Activated CD4-positive, alpha-beta T cell treated with anti-CD3 and anti-CD28 coated beads, Interleukin-2, amount 50 U/mL, for 24 hours (primary cell): ENCODE measurements around the gene VEPH1.
"Not testable (repeated sequence)": the region's sequence is repeated elsewhere in the genome, so short reads cannot be mapped to it uniquely, and the experiment has no call there.

Experiments used
- DNase-seq, 2 donors: peaks; one replicate each; pipeline ENCODE4 v3.0.0-alpha.2; 2020; ENCODE audit warnings: low read depth in 1 of 2, low spot score in 1 of 2

The VEPH1 gene

DNA sequence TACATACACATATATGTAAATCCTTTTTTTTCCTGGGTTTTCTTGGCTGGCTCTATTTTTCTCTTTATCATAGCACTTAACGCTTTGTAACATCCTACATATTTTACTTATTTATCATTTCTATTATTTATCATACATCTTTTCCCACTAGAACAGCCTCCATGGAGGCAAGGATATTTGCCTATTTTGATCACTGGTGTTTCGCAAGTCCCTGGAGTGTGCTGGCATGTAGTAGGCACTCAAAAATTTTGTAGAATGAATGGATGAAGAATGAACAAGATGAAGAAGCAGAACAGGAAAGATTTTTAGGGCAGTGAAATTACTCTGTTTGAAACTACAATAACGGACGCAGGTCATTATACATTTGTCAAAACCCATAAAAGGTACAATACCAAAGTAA lies 149.6 kb downstream of the VEPH1 start:
- DNase-seq = no peak

DNA sequence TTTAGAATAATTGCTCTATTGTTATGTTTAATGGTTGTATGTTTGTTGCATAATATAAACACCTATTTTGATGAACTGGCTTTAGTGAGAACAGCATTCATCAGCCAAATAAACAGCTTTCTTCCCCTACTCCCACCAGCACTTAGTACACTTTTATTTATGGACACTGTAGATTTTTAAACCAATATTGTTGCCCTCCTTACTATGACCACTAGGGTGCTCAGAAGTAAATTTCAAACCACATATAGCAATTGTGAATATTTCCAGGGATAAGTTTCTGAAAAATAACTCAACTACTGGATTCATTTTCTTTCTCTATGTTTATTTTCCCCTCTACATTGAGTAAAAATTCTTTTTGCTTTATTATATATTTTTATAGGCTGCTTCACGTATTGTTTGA lies 151.2 kb downstream of the VEPH1 start:
- DNase-seq = no peak

DNA sequence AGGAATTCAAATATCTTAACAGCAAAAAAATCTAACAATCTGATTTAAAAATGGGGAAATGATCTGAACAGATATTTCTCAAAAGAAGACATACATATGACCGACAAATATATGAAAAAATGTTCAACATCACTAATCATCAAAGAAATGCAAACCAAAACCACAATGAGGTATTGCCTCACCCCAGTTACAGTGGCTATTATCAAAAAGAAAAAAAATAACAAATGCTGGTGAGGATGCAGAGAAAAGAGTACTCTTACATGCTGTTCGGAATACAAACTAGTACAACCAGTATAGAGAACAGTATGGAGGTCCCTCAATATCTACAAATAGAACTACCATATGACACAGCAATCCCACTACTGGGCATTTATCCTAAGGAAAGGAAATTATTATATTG lies 152.6 kb downstream of the VEPH1 start:
- not testable (repeated sequence) for DNase-seq

DNA sequence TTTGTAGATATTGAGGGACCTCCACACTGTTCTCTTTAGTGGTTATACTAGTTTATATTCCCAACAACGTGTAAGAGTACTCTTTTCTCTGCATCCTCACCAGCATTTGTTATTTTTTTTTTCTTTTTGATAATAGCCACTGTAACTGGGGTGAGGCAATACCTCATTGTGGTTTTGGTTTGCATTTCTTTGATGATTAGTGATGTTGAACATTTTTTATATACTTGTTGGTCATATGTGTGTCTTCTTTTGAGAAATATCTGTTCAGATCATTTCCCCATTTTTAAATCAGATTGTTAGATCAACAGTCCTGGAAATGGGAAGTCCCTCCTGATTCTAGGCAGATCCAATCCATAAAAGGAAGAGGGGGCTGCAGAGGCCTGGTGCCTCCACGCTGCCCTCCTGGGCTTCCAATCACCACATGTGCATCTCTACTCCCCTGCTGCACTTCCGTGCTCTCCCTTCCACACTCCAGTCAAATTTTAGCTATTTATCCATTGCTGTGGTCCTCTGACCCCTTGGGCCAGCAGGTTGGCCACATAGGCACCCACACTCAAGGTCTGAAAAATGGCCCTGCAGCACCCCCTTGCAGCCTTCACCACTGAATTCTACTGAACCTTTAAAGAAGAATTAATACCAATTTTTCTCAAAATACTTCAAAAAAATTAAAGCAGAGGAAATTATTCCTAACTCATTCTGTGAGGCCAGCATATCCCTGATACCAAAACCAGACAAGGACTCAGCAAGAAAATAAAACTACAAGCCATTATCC lies 154.7 kb downstream of the VEPH1 start:
- not testable (repeated sequence) for DNase-seq

DNA sequence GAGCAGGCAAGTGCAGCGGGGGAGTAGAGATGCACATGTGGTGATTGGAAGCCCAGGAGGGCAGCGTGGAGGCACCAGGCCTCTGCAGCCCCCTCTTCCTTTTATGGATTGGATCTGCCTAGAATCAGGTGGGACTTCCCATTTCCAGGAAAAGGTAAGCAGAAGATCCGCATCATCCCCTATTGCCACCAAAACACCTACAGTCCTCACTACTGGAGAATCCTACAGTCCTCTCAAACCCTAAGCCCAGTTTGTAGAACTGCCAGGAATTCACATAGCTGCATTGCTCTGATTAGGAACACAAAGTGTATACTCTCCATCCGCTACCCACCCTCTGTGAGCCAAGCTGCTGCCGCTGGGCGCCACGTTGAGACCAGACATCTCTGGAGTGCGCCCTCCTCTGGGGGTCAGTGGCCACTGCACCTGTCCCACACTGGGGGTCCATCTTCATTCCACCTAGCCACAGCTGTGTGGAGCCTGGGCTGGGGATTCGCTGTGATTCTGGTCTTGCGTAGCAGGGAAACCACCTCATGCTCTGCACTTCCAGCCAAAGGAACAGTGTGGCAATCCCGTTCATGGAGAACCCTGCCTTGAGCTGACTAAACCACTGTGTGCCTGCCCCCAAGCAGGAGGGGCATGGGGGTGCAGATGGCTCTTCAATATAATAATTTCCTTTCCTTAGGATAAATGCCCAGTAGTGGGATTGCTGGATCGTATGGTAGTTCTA lies 155.5 kb downstream of the VEPH1 start:
- DNase-seq = no peak

DNA sequence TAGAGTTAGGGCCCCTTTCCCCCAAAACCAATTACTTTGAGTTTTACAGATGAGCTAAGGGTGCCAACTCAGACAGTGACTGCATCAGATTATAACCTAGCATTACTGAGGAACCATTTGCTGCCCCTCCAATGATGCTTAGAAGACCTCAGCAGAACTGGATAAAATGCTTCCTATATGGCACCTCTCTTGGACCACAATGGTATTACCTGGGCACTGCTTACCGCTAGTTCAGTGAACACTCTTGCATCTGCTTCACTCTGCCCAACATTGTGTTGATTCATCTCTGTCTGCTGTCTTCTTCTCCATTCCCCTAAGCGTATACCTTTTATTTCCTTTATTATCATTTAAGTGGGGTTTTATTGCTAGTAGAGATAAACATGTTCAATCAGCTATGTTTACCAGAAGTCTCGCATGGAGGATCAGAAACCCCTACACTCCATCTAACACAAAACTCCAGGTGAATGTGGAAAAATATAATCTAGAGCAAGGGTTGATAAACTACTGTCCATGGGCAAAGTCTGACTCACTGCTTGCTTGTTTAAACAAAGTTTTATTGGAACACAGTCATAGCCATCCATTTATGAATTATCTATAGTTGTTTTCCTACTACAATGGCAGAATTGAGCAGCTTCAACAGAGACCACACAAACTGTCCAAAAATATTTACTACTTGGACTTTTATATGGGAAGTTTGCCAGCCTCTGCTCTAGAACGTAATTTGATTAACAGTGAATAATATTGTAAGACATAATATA lies 166.8 kb downstream of the VEPH1 start:
- DNase-seq = no peak

DNA sequence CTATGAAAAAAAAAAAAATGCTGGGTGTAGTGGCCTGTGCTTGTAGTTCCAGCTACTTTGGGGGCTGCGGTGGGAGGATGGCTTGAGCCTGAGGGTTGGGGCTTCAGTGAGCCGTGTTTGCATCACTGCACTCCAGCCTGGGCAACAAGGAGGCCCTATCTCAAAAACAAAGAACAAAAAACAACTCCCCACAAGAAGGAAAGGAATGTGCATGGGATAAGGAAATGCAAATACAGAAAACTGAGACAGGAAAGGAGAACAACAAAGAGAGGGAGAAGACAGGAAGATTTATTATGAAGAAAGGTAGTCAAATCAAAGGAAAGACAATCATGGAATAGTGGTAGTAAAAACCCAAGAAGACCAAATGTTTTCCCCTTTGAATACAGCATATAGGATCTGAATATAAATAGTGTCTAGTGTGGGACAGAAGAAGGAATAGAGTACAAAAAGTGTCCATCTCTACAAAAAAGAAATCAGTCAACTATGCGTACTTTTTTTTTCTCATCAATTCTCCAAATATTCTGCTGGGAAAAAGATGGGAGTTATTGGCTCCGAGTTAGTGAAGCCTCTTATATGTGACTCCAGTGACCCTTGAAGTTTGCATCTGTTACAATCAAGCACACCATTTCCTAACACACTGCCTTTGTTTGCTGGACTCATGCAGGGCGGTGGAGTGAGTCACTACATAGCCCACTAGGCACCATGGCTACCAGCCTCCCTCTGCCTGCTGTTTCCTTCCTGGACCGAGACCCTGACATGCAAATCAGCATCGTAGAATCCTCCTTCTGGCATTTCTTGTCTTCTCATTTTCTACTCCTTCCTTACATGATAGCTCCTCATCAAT lies 167.8 kb downstream of the VEPH1 start:
- no peak for DNase-seq

DNA sequence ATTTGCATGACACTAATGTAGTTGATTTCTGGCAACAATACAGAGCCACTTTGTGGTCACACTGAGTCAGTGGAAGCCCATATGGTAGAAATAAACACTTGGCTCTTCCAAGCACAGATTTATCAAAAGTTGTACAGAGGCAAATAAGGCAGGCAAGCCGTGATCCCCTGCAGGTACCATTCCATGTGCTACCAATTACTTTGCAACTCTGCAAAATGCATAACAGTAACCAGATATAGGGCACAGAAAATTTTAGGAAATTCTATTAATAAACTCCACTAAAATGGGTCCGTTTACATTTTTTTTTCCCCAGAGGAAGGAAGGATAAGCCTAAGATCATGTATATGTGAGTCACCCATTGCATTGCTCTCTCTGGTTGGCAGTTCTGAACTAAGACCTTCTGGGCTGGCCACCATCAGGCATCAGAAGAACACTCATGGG lies 169.6 kb downstream of the VEPH1 start:
- no peak for DNase-seq

DNA sequence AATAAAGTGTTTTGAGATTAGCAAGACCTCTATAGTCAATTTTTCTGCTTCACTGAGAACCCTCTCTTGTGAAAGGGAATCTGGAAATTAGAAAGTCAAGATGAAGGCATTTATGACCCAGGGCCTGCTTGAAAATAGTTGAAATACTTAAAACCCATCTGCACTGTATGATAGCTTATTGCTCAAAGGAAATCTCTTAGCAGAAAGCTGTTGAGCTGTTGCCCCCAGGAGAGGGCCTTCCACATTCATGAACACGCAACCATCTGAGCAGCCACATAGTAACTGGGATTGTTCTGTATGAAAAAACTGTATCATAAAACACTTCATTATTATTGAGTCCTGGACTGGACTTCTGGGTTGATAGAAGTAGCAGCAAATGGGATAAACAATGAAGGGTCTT lies 173.0 kb downstream of the VEPH1 start:
- no peak for DNase-seq

DNA sequence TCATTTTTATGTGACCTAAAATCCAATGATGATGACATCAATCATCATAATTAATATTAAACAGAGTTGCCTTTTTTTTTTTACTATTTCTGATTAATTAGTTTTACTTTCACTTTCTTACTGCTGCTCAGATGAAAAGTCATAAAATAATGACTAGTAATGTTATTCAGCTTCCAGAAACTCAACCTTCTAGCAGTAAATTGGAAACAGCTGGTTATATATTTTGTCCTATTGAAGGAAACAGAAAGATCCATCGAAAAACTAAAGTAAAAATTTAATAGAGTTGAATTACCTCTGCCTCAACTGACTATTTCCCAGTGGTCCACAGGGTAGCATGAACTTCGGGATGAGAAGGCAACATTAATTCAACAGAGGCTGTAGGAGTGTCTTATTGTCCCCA lies 173.7 kb downstream of the VEPH1 start:
- no peak for DNase-seq

DNA sequence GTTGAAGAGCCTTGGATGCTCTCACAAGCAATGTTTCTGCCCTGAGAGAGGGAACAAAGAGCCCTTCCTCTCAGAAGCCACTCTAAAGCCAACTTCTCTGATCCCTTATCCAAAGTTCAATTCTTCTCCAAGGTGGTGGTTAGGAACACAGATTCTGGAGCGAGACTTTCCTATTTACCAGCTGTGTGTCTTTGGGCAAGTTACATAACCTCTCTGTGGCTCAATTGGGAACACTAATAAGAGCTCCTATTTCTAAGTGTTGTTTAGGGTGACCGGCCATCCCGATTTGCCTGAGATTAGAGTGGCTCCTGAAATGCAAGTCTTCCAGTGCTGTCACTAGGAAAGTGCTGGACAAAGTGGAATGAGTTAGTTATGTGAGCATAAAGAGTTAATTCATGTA lies 175.4 kb downstream of the VEPH1 start:
- DNase-seq = no peak

DNA sequence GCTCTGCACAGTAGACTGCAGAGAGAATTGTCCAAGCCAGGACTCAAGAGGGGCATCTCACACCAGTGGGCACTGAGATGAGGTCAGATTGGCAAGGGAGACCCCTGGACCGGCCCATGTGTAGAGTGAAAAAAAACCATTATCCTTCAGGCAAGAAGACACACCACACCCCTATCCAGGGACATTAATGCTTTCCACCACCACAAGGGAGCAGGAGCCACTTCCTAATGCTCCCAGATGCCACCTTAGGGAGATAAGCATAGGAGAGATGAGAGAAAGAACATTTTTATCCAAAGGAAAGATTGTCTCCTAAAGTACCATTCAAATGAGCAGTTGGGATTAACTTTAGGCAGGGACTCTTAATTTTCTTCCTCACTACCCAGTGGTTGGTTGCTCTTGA lies 176.2 kb downstream of the VEPH1 start:
- DNase-seq = no peak

DNA sequence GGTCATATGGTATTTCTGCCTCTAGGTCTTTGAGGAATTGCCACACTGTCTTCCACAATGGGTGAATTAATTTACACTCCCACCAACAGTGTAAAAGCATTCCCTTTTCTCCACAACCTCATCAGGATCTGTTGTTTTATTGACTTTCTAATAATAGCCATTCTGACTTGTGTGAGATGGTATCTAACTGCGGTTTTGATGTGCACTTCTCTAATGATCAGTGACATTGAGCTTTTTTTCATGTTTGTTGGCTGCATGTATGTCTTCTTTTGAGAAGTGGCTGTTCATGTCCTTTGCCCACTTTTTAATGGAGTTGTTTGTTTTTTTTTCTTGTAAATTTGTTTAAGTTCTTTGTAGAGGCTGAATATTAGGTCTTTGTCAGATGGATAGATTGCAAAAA lies 178.3 kb downstream of the VEPH1 start:
- not testable (repeated sequence) for DNase-seq

DNA sequence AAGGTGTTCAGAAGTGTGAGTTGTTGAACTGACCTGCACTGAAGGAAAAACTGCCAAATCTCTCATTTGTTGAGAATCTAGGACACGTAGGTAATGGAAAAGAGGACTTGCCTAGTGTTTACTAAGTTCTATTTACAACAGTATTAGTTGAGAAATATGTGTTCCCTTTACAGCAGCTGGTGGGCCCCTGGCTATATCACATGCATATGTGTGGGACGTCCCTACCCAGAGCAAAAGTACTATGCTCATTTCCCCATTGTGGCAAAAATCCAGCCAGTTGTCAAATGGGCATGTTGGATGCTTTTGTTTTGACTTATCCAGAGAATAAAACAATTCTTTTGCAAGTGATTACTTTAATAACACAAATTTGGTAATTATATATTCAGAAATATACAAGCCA lies 179.9 kb downstream of the VEPH1 start:
- DNase-seq = no peak

DNA sequence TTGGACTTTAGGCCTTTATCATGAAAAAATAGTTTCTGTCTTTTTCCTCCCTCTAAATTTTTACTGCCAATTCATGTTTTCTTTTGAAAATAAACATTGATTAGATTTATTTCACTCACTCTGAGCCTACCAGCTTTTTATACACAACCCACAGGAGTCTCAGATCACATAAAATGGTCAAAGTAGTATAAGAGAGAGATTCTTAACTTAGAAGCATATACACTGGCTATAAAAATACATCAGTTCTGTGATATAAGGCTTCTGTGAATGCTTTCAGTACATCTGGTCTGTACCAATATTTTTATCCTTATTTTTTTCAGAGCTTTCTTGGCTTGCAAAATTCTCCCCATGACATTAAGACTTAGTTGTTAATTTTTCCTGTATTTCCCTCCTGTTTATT lies 183.5 kb downstream of the VEPH1 start:
- no peak for DNase-seq

DNA sequence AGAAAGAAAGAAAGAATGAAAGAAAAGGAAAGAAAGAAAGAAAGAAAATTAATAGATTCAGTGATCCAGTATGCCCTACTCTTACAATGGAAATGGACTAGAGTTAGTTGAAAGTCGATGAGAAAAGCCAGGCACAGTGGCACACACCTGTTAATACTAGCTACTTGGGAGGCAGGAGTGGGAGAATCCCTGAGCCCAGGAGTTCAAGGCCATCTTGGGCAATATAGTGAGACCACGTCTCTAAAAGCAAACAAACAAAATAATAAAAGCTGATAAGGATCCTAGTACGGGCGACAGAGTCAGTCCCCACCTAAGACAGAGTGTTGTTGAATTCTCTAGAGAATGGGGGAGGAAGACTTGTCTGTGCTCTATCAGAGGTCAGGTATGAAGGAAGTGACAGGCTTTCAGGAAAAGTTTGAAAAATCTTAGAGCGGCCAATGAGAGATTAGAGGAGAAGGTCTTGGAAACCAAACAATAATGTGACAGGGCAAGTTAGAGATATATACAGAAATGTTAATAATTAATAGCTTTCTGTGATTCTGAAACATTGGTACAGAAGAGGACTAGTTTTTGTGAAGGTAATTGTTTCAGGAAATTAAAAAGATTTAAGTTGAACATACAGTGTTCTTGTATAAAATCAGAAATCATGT lies 184.5 kb downstream of the VEPH1 start:
- no peak for DNase-seq

DNA sequence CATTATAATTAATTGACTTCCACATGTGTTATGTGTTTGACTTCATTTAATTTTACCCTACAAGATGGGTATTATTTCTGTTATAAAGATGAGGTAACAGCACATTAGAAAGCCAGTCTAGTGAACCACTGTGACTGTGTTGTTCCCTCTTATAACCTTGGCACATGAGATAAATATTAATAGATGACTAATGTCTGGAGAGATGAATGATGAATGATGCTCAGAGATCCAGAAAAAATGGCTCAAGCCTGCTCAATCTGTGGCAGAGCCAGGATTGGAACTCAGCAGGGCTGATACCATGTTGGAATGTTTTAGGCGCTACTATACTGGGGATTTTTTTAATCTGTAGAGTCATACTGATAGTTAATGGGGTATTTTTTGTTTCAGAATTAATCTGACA lies 185.3 kb downstream of the VEPH1 start:
- no peak for DNase-seq

DNA sequence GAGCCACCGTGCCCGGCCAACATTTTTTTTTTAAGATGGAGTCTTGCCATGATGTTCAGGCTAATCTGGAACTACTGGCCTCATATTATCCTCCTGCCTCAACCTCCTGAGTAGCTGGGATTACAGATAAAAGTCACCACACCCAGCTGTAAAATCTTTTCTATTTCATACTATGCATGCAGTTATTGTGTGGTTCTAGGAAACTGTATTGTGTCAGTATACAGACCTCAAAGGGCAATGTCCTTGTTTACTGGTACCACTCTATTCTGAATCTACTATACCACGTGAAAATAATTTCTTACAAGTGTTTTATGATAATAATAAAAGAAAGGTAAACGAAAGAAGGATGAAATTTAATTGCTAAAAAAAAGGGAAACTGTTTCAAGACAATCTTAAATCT lies 190.0 kb downstream of the VEPH1 start:
- no peak for DNase-seq

DNA sequence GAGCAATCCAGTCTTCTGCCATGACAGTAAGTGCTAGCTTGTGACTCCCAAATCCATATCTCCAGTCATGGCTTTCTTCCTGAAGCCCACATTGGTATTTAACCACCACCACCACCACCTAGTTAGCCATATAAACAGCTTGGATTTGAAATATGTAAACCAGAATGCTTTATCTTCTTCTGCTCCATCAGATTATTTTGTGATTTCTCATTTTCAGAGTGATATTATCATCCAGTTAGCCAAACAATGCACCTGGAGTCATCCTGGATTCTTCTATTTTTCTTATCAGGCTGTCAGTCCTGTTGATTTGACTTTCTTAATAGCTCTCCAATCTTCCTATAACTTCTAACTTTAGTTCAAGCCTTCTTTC lies 190.9 kb downstream of the VEPH1 start:
- no peak for DNase-seq

DNA sequence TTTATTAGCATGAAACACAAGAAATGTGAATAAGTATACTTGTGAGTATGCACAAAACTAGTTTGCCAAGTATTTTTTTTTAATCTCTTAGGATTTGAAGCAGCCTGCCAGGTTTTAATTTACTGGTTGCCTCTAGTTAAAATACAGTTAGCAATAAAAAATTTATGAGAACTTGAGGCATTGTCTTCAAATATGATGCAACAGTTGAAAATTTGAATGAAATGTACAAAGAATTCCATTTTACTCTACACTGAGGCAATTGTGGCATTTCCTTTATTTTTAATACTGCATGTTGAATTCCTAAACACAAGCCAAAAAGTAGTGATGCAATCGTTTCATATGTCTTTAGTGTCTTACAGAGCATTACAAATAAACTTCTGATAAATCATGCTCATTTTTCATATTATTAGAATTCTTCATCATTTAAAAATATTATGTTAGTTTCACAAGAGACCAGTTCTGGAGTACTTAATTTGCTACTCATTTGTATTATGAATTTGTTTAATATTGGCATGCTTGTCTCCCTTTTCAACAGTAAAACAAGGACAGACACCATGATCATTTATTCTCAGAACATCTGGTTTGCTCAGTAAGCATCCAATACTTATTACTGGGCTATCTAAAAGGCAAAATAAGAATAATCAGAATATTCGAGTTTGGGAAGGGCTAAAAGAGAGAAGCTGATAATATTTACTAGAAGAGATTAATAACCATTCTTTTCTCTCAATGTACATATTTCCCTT lies 191.4 kb downstream of the VEPH1 start:
- no peak for DNase-seq
